PFSK-1 (cell line): ENCODE measurements around the gene PTGER1.

Source experiments
- POLR2AphosphoS5 ChIP-seq: IDR thresholded peaks from 2 replicates; pipeline ENCODE4 v1.6.1; 2012; ENCODE audit warnings: low read depth, mild to moderate bottlenecking, control low read depth, low read length, moderate library complexity
- REST ChIP-seq, 2 experiments: IDR thresholded peaks; 2 replicates each; pipeline versions ENCODE4 v1.6.1 to v1.8.0; 2011 to 2012; ENCODE audit warnings: low read depth in 2 of 2, low read length in 2 of 2, control low read depth in 1 of 2, inconsistent platforms in 1 of 2, mild to moderate bottlenecking in 1 of 2, moderate library complexity in 1 of 2; ENCODE audit not compliant: insufficient read depth in 1 of 2
- TAF1 ChIP-seq: IDR thresholded peaks from 2 replicates; pipeline ENCODE4 v1.6.1; 2012; ENCODE audit warnings: low read length, control low read depth, borderline replicate concordance; ENCODE audit not compliant: insufficient read depth

DNA sequence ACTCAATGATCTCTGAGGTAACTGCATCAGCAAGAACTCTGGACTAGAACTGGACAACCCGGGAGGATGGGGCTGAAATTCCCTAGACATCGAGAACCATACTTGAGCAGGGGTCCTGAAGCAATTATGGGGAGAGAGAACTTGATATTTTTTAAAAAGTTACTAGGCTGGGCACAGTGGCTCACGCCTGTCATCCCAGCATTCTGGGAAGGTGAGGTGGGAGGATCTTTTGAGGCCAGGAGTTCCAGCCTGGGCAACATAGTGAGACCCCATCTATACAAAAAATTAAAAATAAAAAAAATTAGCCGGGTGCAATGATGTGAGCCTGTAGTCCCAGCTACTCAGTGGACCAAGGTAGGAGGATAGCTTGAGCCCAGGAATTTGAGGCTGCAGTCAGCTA lies 45.4 kb upstream of the PTGER1 start:
- TF ChIP-seq POLR2AphosphoS5 (no peak), TAF1 (no peak), REST (IDR thresholded peaks at IDR 0.05; ENCODE audit: insufficient read depth in 1 of 2, low read depth in 2 of 2, low read length in 2 of 2) (no peak)
